ENCODE data around the gene QSOX1. TPM values are rescaled to one million over a fixed set of nuclear protein-coding genes. Genes with fewer than 3 reads are reported as not detected.

The QSOX1 gene
- total RNA-seq, 2 donors from 2014 or later: 395 to 450 TPM

GRCh38 chr1:180225403-180225802 lies 70.7 kb downstream of the QSOX1 start:
- intact Hi-C loops (cut with DNase I): no loop called here
- Histone ChIP-seq H3K4me1 (peaks cover under 1% of the 10 kb centered on the region), H3K9ac (ENCODE audit: low read depth in 2 of 2, low read length in 2 of 2) (no peak overlapping the region), H3K27ac (no peak overlapping the region), H3K27me3 (peaks cover 42% of the 10 kb centered on the region), H3K36me3 (no peaks in the 10 kb centered on the region), H3K4me3 (no peak overlapping the region), H3K9me3 (no peaks in the 10 kb centered on the region)
- TF ChIP-seq CTCF (IDR thresholded peaks at IDR 0.05): no peak
- DNase-seq: no peak

GRCh38 chr1:180227861-180228647 lies 73.4 kb downstream of the QSOX1 start:
- no peaks in the 10 kb centered on the region for H3K36me3 ChIP-seq
- no peak overlapping the region for H3K27ac ChIP-seq
- DNase-seq: no peak
- intact Hi-C loops (cut with DNase I): no loop called here
- peaks cover 7% of the 10 kb centered on the region for H3K4me1 ChIP-seq
- H3K27me3 ChIP-seq: peaks cover 68% of the 10 kb centered on the region
- H3K9me3 ChIP-seq: no peaks in the 10 kb centered on the region
- H3K4me3 ChIP-seq: no peak overlapping the region
- H3K9ac ChIP-seq (ENCODE audit: low read depth in 2 of 2, low read length in 2 of 2): no peak overlapping the region
- TF ChIP-seq CTCF (IDR thresholded peaks at IDR 0.05): no peak

DNA sequence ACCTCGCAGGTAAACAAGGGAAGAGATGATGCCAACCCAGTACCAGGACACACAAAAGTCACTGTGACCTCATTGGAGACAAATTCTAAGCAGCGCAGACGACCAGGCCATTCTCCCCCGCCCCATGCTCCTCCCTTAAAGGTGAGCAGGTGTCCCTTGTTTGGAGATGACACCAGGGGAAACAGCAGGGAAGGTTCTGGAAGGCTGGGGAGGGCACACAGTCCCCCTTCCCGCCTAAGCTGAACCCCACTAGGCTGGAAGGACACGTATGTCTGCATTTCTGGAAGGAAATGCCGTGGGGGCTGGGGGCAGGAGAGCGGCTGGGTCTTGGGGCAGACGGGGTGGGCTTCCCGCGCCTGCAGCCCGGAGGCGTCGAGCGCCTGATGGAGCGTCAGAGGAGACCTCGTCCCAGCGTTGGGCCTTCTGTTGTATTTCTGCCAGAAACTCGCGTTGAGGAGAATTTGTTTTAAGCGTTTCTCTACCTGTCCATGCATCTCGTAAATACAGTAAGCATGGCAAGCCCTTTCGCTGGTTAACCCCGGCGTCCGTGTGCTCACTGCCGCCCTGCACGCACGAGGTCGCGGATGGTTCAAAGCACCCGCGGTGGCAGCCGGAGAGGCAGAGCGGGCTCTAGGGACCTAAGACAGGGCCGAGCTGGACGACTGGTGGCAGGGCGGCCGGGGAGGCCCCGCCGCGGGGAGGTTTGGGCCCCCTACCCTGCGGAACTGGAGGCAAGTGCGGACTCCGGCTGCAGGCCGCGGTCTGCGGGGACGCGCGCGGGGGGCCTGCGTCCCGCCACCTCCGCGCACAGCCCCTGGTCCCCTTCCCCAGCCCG lies 74.2 kb downstream of the QSOX1 start:
- TF ChIP-seq CTCF (IDR thresholded peaks at IDR 0.05): no peak
- Histone ChIP-seq H3K36me3 (no peaks in the 10 kb centered on the region), H3K4me1 (peaks cover 12% of the 10 kb centered on the region), H3K27ac (no peak overlapping the region), H3K9me3 (no peaks in the 10 kb centered on the region), H3K9ac (ENCODE audit: low read depth in 2 of 2, low read length in 2 of 2) (no peak overlapping the region), H3K4me3 (peak overlapping the region; percentile 56), H3K27me3 (peaks cover 76% of the 10 kb centered on the region)
- DNase-seq: no peak
- intact Hi-C loops (cut with DNase I): no loop called here

- Histone ChIP-seq H3K9me3 (no peaks in the 10 kb centered on the region), H3K9ac (ENCODE audit: low read depth in 2 of 2, low read length in 2 of 2) (no peak within 1 kb of the TSS), H3K27me3 (peaks cover 80% of the 10 kb centered on the region), H3K27ac (no peak within 1 kb of the TSS), H3K36me3 (no peaks in the 10 kb centered on the region), H3K4me1 (peaks cover 18% of the 10 kb centered on the region), H3K4me3 (peak within 1 kb of the TSS; percentile 56)
- no peak for TF ChIP-seq CTCF (IDR thresholded peaks at IDR 0.05)
- intact Hi-C loops (cut with DNase I): no loop called here
- DNase-seq: peak; percentile 49
Measured at GRCh38 chr1:180229483-180230415, 75.1 kb downstream of the QSOX1 start, which contains the start of gene LHX4. TSS of gene LHX4 (plus strand) at chr1:180230264. CDS start at chr1:180230530, 266 bp downstream.

DNA sequence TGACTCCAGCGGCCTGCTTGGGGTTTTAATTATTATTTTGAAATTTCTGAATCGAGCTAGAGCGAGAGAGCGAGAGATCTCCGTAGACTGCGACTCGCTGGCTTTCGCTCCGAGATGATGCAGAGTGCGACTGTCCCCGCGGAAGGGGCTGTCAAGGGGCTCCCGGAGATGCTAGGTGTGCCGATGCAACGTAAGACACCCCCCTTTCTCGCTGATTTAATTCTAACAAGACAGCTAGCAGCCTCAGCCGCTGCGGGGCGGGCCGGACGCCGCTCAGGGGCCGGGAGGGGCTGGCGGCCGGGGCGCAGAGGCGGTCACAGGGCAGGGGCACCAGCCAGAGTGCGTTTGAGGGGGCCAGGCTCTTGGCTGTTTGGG lies 75.7 kb downstream of the QSOX1 start:
- Histone ChIP-seq H3K36me3 (no peaks in the 10 kb centered on the region), H3K27me3 (peaks cover 87% of the 10 kb centered on the region), H3K4me3 (peak overlapping the region; percentile 56), H3K9me3 (no peaks in the 10 kb centered on the region), H3K9ac (ENCODE audit: low read depth in 2 of 2, low read length in 2 of 2) (no peak overlapping the region), H3K4me1 (peaks cover 23% of the 10 kb centered on the region), H3K27ac (no peak overlapping the region)
- intact Hi-C loops (cut with DNase I): no loop called here
- TF ChIP-seq CTCF (IDR thresholded peaks at IDR 0.05): no peak
- no peak for DNase-seq
